SK-N-MC (cell line): Measurements from ENCODE around the gene PTCH2.

ENCODE experiments used
- EZH2 ChIP-seq: fragments of 200-600 bp; sonication (generic); IDR thresholded peaks from one replicate; pipeline ENCODE4 v1.6.1; 2017; ENCODE audit warnings: antibody characterized with exemption
- POLR2AphosphoS5 ChIP-seq: IDR thresholded peaks from 2 replicates; pipeline ENCODE4 v1.6.1; 2012; ENCODE audit warnings: mild to moderate bottlenecking, low read depth, low read length, borderline replicate concordance

DNA sequence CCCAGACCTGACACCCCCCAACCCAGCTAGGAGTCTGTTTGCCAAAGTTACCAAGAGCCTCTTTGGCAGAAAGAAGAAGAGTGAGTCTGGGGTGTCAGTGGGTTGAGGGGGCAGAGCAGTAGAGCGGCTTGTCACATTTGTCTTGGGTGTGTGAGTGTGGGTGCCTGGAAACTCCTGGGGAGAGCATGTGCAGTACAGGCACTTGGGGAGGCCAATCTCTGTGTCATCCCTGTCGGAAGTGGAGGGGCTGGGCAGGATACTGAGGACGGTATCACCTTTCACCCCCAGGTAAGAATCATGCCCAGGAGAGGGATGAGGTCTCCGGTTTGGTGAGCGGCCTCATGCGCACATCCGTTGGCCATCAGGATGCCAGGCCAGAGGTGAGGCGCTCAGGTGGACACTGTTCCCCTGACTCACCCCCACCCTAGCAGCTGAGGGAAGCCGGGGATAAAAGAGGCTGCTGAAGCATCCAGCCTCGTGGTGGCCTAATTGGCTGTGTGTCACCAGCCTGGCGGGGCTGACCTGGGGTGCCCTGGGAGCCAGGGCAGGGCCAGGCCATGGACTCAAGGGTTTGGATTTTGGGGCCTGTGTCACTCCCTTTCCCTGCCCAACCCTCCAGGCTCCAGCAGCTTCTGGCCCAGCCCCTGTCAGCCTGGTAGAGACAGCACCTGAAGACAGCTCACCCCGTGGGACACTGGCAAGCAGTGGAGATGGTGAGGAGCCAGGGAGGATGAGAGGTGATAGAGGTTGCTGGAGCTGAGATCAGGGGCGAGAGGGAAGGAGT, 39.5 kb downstream of the PTCH2 start:
- TF ChIP-seq POLR2AphosphoS5 (no peak), EZH2 (no peak)
